Pancreas (tissue), 10 donors: ENCODE measurements around the gene CORO6. TPM values are rescaled to one million over a fixed set of nuclear protein-coding genes. Genes with fewer than 3 reads are reported as not detected.

Experiments
- ATAC-seq, 4 donors: fragments of 200-7000 bp; cut with Tn5 transposase; one replicate each; pipeline versions ENCODE4 v1.8.0 to v1.9.1; 2020; ENCODE audit warnings: mild to moderate bottlenecking in 4 of 4, moderate library complexity in 4 of 4
- DNase-seq, 6 donors: peaks; one replicate each; pipeline ENCODE4 v3.0.0-alpha.2; 2020
- FAIRE-seq: peaks from 2 replicates; lab custom pipeline; 2012; peaks lifted over from hg19 to GRCh38; lab: Jason Lieb, UNC
- H3K27ac ChIP-seq, 4 donors: fragments of 200-600 bp; sonication (generic); 1 replicate in 3 of 4; 2 replicates in 1 of 4; pipeline versions ENCODE4 v1.5.0 to v1.8.0; 2020
- H3K27me3 ChIP-seq, 4 donors: fragments of 200-600 bp; one replicate each; pipeline ENCODE4 v1.8.0; 2021
- H3K36me3 ChIP-seq, 3 donors: fragments of 200-600 bp; sonication (generic) in 1 of 3; one replicate each; pipeline versions ENCODE4 v1.5.0 to v1.8.0; 2020 to 2021
- H3K4me1 ChIP-seq, 3 donors: fragments of 200-600 bp; one replicate each; pipeline ENCODE4 v1.8.0; 2021
- H3K4me3 ChIP-seq, 4 donors: fragments of 200-600 bp; sonication (generic) in 2 of 4; one replicate each; pipeline versions ENCODE4 v1.5.0 to v1.8.0; 2020 to 2021
- H3K9me3 ChIP-seq, 4 donors: fragments of 200-600 bp; one replicate each; pipeline ENCODE4 v1.8.0; 2021
- WGBS, 2 donors: extraction: QIAGEN DNeasy Blood & Tissue Kit; methylation state at CpG; one replicate each; pipeline ENCODE4 v1.1.7; 2013; 5-methylcytosine and 5-hydroxymethylcytosine counted together
- intact Hi-C, 3 donors: fragments of 100-400 bp; cut with DNase I; formaldehyde crosslinking; loops; one replicate each; pipeline versions ENCODE4 v1.11.1 to v1.14.2; 2022
- polyA plus RNA-seq, 2 donors: library from polyadenylated mRNA; stranded (reverse); fragments of 200-250 nt; gene quantifications; one replicate each; pipeline ENCODE4 v1.2.3, GENCODE V29; 2013
- total RNA-seq, 6 donors: library from RNA; stranded (reverse); fragmentation: NEBNext Ultra II Directional in 4 of 6; extraction: Animal tissue kit (Norgen Biotek cat#: 25700) in 4 of 6; gene quantifications; one replicate each; pipeline versions ENCODE4 v1.2.1 to v1.2.4, GENCODE V29; 2021 to 2023
- TF ChIP-seq, protein P1 (sequence below), 4 donors: fragments of 200-600 bp; sonication (generic) in 3 of 4; IDR thresholded peaks; one replicate each; pipeline versions ENCODE4 v1.5.0 to v1.8.0; 2021; ENCODE audit warnings: antibody characterized with exemption in 4 of 4
- donor health status: healthy with polysubstance abuse.
- donor health status: DM: no; HTN: no; CAD: no; lungs with moderate emphysema.
- donor health status: DM: no; HTN: no; CAD: no.
- donor health status: control.
- donor health status: control.
- donor health status: Bipolar disorder and iron deficiency.
- donor health status: DM: yes; HTN: yes; CAD: no.
- donor health status: DM: no; HTN: no; CAD: no.
- donor health status: DM: no; HTN: no; CAD: no.
- donor health status: DM: yes; HTN: yes; CAD: no.

The CORO6 gene
- total and polyA plus RNA-seq, 8 donors, result 0.20 to 4.4 (median 0.59) TPM

DNA sequence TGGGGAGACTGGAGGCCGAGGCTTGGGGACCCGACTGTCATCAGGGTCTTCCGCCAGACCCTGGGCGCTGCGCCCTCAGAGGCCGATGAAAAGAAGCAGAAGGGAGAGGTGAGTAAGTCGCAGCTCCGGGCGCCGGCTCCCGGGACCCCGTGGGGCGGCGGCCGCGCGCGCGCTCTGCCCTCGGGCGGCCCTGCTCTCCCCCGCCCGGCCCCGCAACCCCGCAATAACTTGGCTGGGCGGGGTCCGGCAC, 55.5 kb downstream of the CORO6 start:
- Histone ChIP-seq H3K9me3 (no peaks in the 10 kb centered on the region), H3K36me3 (peaks cover 0 to 4% (median 0%) of the 10 kb centered on the region in 3 donors), H3K27ac (peak overlapping the region; percentile 75 to 89 (median 85)), H3K4me3 (peak overlapping the region; percentile 46 to 81 (median 62)), H3K27me3 (no peaks in the 10 kb centered on the region), H3K4me1 (peaks cover 5 to 20% (median 20%) of the 10 kb centered on the region in 3 donors)
- DNase-seq (no peak), ATAC-seq (peak; percentile 0 to 3 (median 1)), FAIRE-seq (no peak)
- WGBS, 2 donors, result 0% methylated on average over 21 to 27 of the region's 27 CpGs
- intact Hi-C loops, result no loop called here
- TF ChIP-seq, protein P1, sequence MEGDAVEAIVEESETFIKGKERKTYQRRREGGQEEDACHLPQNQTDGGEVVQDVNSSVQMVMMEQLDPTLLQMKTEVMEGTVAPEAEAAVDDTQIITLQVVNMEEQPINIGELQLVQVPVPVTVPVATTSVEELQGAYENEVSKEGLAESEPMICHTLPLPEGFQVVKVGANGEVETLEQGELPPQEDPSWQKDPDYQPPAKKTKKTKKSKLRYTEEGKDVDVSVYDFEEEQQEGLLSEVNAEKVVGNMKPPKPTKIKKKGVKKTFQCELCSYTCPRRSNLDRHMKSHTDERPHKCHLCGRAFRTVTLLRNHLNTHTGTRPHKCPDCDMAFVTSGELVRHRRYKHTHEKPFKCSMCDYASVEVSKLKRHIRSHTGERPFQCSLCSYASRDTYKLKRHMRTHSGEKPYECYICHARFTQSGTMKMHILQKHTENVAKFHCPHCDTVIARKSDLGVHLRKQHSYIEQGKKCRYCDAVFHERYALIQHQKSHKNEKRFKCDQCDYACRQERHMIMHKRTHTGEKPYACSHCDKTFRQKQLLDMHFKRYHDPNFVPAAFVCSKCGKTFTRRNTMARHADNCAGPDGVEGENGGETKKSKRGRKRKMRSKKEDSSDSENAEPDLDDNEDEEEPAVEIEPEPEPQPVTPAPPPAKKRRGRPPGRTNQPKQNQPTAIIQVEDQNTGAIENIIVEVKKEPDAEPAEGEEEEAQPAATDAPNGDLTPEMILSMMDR (IDR thresholded peaks at IDR 0.05), result no peak

DNA sequence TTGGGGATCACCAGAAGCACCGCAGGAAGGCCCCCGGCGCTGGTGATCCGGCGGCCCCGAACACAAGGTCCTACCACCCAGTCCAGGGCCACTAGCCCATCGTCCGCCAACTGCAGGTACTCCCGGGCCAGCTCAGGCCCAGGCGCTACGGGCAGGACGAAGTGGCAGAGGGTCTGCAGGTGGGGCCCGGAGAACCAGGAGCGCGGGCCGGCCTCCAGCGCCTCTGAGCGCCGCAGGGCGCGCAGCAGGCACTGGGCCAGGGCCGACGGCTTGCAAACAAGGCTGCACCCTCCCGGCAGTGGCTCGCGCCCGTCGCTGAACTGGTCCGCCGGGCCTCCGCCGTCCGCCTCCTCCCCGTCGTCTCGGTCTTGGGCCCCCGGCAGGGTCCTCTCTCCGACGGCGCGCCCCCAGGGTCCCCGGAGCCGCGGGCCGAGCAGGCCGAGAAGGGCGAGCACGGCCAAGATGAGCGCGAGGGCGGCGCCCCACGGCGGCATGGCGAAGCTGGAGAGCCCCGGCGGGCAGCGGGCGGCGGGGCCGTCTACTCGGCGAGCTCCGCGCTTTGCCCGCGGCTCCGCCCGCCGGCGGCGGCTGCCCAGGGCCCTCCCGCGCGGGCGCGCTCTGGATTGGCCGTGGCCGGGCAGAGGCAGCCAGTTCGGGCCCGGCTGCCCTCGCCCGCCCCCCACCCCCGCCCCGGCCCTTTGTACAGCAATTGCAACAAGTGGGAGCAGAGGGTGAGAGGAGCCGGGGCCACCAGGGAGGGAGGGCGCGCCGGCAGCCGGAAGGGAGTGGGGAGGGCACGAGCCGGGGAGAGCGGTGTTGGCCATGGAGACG, 56.0 kb downstream of the CORO6 start, which contains the start of gene ABHD15:
TSS of gene ABHD15 (minus strand) at position 565 of the 831 bp plus-strand sequence. CDS start at position 494, 71 bp downstream.
- H3K4me1 ChIP-seq, result peaks cover 0 to 18% (median 16%) of the 10 kb centered on the region in 3 donors
- no peaks in the 10 kb centered on the region for H3K9me3 ChIP-seq
- WGBS, 2 donors, result 0 to 1% methylated on average over 71 to 94 of the region's 94 CpGs
- ATAC-seq (peak; percentile 55 to 68 (median 62)), DNase-seq (peak; percentile 71 to 90 (median 82)), FAIRE-seq (no peak)
- intact Hi-C loops, result no loop called here
- peak within 1 kb of the TSS; percentile 46 to 81 (median 62) for H3K4me3 ChIP-seq
- peaks cover 0 to 8% (median 0%) of the 10 kb centered on the region in 3 donors for H3K36me3 ChIP-seq
- peak within 1 kb of the TSS; percentile 75 to 89 (median 85) for H3K27ac ChIP-seq
- TF ChIP-seq, protein P1 (IDR thresholded peaks at IDR 0.05), result no peak
- H3K27me3 ChIP-seq, result no peaks in the 10 kb centered on the region

- intact Hi-C loops, result no loop called here
- Histone ChIP-seq H3K4me1 (peaks cover 0 to 18% (median 16%) of the 10 kb centered on the region in 3 donors), H3K9me3 (no peaks in the 10 kb centered on the region), H3K36me3 (peaks cover 0 to 8% (median 5%) of the 10 kb centered on the region in 3 donors), H3K27ac (peak overlapping the region; percentile 75 to 89 (median 85)), H3K27me3 (no peaks in the 10 kb centered on the region), H3K4me3 (peak overlapping the region; percentile 38 to 81 (median 62))
- WGBS, 2 donors, result 8 to 16% methylated on average over 49 to 55 of the region's 55 CpGs
- TF ChIP-seq, protein P1 (IDR thresholded peaks at IDR 0.05), result no peak
- peak in 5 of 6 donors; percentile 54 to 90 (median 63) for DNase-seq
- FAIRE-seq, result no peak
- ATAC-seq, result peak; percentile 18 to 40 (median 32)
These were observed 56.9 kb downstream of the CORO6 start for GRCh38 chr17:29565643-29566472.

Other genes starting within 250 kb of the CORO6 start
- gene TAOK1, start 232.5 kb downstream of the CORO6 start, total RNA-seq, result 10 to 100 TPM; 15.6 to 31.8 (median 18.5) TPM
- 1 to 10 TPM; 5.4 to 6.6 TPM for gene TAOK1, start 232.5 kb downstream of the CORO6 start, polyA plus RNA-seq
- gene ABHD15, start 55.9 kb downstream of the CORO6 start, total RNA-seq, result 1 to 10 TPM; 4.6 to 9.6 (median 6.5) TPM
- gene ABHD15, start 55.9 kb downstream of the CORO6 start, polyA plus RNA-seq, result 10 to 100 TPM in 1 of 2 donors, 1 to 10 TPM in 1; 3.9 to 10.6 TPM
- 10 to 100 TPM; 16.5 to 45.4 (median 21.5) TPM for gene TP53I13, start 54.2 kb downstream of the CORO6 start, total RNA-seq
- 100 to 1,000 TPM; 120 to 176 TPM for gene TP53I13, start 54.2 kb downstream of the CORO6 start, polyA plus RNA-seq
- 10 to 100 TPM; 15.1 to 24.1 (median 18.0) TPM for gene GIT1, start 33.3 kb downstream of the CORO6 start, total RNA-seq
- 10 to 100 TPM; 26.4 to 27.6 TPM for gene GIT1, start 33.3 kb downstream of the CORO6 start, polyA plus RNA-seq
- 1 to 10 TPM; 1.0 to 5.8 (median 2.8) TPM for gene ANKRD13B, start 29.8 kb downstream of the CORO6 start, total RNA-seq
- gene ANKRD13B, start 29.8 kb downstream of the CORO6 start, polyA plus RNA-seq, result 1 to 10 TPM; 5.0 to 5.8 TPM